IMR-90 (cell line): ENCODE data around the gene GJB5. TPM values are rescaled to one million over a fixed set of nuclear protein-coding genes. Genes with fewer than 3 reads are reported as not detected.

Experiments used
- ATAC-seq: fragments of 200-7000 bp; cut with Tn5 transposase; 2 replicates; pipeline ENCODE4 v1.9.1; 2020; ENCODE audit warnings: low read depth, mild to moderate bottlenecking, moderate library complexity
- BruUV-seq: library from RNA; stranded (reverse); fragments of 400-500 nt; replicated peaks from 2 replicates; lab custom pipeline; 2021; lab: Mats Ljungman, UMichigan
- CTCF ChIA-PET: fragments of 300-600 bp; formaldehyde crosslinking; extraction: SDS; loops from one replicate; lab custom pipeline; 2021; ENCODE audit warnings: antibody characterized with exemption; lab: Yijun Ruan, JAX
- POLR2A ChIA-PET: fragments of 300-600 bp; sonication (Branson Sonifier 250); formaldehyde crosslinking; loops from one replicate; lab custom pipeline; 2022; ENCODE audit warnings: antibody characterized with exemption; ENCODE audit not compliant: unreplicated experiment; lab: Charles Lee
- DNase-seq: peaks from one replicate; pipeline ENCODE4 v3.0.0; 2013
- H2AFZ ChIP-seq: replicated peaks from 2 replicates; pipeline ENCODE3; 2013; ENCODE audit warnings: low read length, mild to moderate bottlenecking; ENCODE audit not compliant: poor library complexity
- H2AK5ac ChIP-seq: 2 replicates; pipeline ENCODE4 v1.6.1; 2013; ENCODE audit warnings: low read depth, low read length, inconsistent platforms
- H2AK9ac ChIP-seq: replicated peaks from 2 replicates; pipeline ENCODE3; 2013; ENCODE audit warnings: mild to moderate bottlenecking, low read depth, low read length, moderate library complexity; ENCODE audit not compliant: poor library complexity
- H2BK120ac ChIP-seq: 2 replicates; pipeline ENCODE4 v1.6.1; 2013; ENCODE audit warnings: low read depth, low read length, inconsistent platforms
- H2BK15ac ChIP-seq: 3 replicates; pipeline ENCODE4 v1.6.1; 2013; ENCODE audit warnings: low read depth, low read length, inconsistent platforms
- H2BK20ac ChIP-seq: 2 replicates; pipeline ENCODE4 v1.6.1; 2013; ENCODE audit warnings: low read depth, mild to moderate bottlenecking, inconsistent platforms, low read length, moderate library complexity
- H2BK5ac ChIP-seq: 2 replicates; pipeline ENCODE4 v1.6.1; 2013; ENCODE audit warnings: mild to moderate bottlenecking, low read depth, low read length, inconsistent platforms; ENCODE audit not compliant: poor library complexity, severe bottlenecking
- H3K14ac ChIP-seq: replicated peaks from 2 replicates; pipeline ENCODE4 v1.6.1; 2013; ENCODE audit warnings: low read depth, low read length, inconsistent platforms
- H3K18ac ChIP-seq: 2 replicates; pipeline ENCODE4 v1.6.1; 2013; ENCODE audit warnings: low read depth, low read length, control low read depth
- H3K23ac ChIP-seq: 2 replicates; pipeline ENCODE4 v1.6.1; 2013; ENCODE audit warnings: low read depth, low read length, inconsistent platforms
- H3K27ac ChIP-seq: 2 replicates; pipeline ENCODE4 v1.5.1; 2013; ENCODE audit warnings: mild to moderate bottlenecking, control low read depth, low read length; ENCODE audit not compliant: insufficient read depth
- H3K27me3 ChIP-seq: 2 replicates; pipeline ENCODE4 v1.6.1; 2013; ENCODE audit warnings: low read length; ENCODE audit not compliant: control insufficient read depth, insufficient read depth
- H3K36me3 ChIP-seq: 2 replicates; pipeline ENCODE4 v1.6.1; 2013; ENCODE audit warnings: low read length, mixed read lengths; ENCODE audit not compliant: control insufficient read depth, insufficient read depth
- H3K4ac ChIP-seq: 2 replicates; pipeline ENCODE4 v1.6.1; 2013; ENCODE audit warnings: low read depth, low read length, inconsistent platforms
- H3K4me1 ChIP-seq: 2 replicates; pipeline ENCODE4 v1.6.1; 2013; ENCODE audit warnings: low read length, mixed read lengths; ENCODE audit not compliant: control insufficient read depth, insufficient read depth
- H3K4me2 ChIP-seq: 2 replicates; pipeline ENCODE4 v1.6.1; 2013; ENCODE audit warnings: low read depth, mild to moderate bottlenecking, control low read depth, low read length, moderate library complexity
- H3K4me3 ChIP-seq: 2 replicates; pipeline ENCODE4 v1.5.1; 2013; ENCODE audit warnings: low read depth, mild to moderate bottlenecking, control low read depth, low read length, moderate library complexity; ENCODE audit not compliant: insufficient read depth
- H3K56ac ChIP-seq: 2 replicates; pipeline ENCODE4 v1.6.1; 2013; ENCODE audit warnings: low read length, inconsistent platforms; ENCODE audit not compliant: insufficient read depth; ENCODE audit errors: extremely low read depth
- H3K79me1 ChIP-seq, 2 experiments: 2 replicates each; pipeline ENCODE4 v1.6.1; 2013; ENCODE audit warnings: low read length in 2 of 2, inconsistent platforms in 1 of 2, low read depth in 1 of 2
- H3K9ac ChIP-seq: 2 replicates; pipeline ENCODE4 v1.6.1; 2013; ENCODE audit warnings: low read depth, low read length, control low read depth
- H3K9me1 ChIP-seq: 2 replicates; pipeline ENCODE4 v1.6.1; 2013; ENCODE audit warnings: low read length, inconsistent platforms; ENCODE audit not compliant: insufficient read depth
- H3K9me3 ChIP-seq: 2 replicates; pipeline ENCODE4 v1.6.1; 2013; ENCODE audit warnings: low read length; ENCODE audit not compliant: control insufficient read depth, insufficient read depth
- H4K20me1 ChIP-seq: 2 replicates; pipeline ENCODE4 v1.6.1; 2013; ENCODE audit warnings: low read length, inconsistent platforms; ENCODE audit not compliant: insufficient read depth
- H4K5ac ChIP-seq: 2 replicates; pipeline ENCODE4 v1.6.1; 2013; ENCODE audit warnings: mild to moderate bottlenecking, low read depth, low read length, control low read depth
- H4K8ac ChIP-seq, 2 experiments: 2 replicates each; pipeline ENCODE4 v1.6.1; 2013; ENCODE audit warnings: low read depth in 2 of 2, low read length in 2 of 2, control low read depth in 1 of 2, inconsistent platforms in 1 of 2
- H4K91ac ChIP-seq: 2 replicates; pipeline ENCODE4 v1.6.1; 2013; ENCODE audit warnings: low read depth, low read length, inconsistent platforms; ENCODE audit not compliant: insufficient read depth
- BHLHE40 ChIP-seq: fragments of 150-350 bp; IDR thresholded peaks from 2 replicates; pipeline ENCODE4 v1.6.1; 2016; ENCODE audit warnings: mild to moderate bottlenecking, low read depth, low read length
- CEBPB ChIP-seq: IDR thresholded peaks from 2 replicates; pipeline ENCODE4 v1.6.1; 2012; ENCODE audit warnings: low read depth, low read length, improper control_type of control experiment
- CHD1 ChIP-seq: IDR thresholded peaks from 2 replicates; pipeline ENCODE4 v1.6.1; 2012; ENCODE audit warnings: low read depth, low read length, improper control_type of control experiment
- ELK1 ChIP-seq: fragments of 150-350 bp; IDR thresholded peaks from 2 replicates; pipeline ENCODE4 v1.6.1; 2016; ENCODE audit warnings: low read depth, mild to moderate bottlenecking, low read length, moderate library complexity, borderline replicate concordance
- FOS ChIP-seq: fragments of 150-350 bp; IDR thresholded peaks from 2 replicates; pipeline ENCODE4 v1.6.1; 2016; ENCODE audit warnings: low read depth, low read length
- MAFK ChIP-seq: IDR thresholded peaks from 2 replicates; pipeline ENCODE4 v1.6.1; 2012; ENCODE audit warnings: low read depth, low read length, improper control_type of control experiment
- MAZ ChIP-seq: IDR thresholded peaks from 2 replicates; pipeline ENCODE4 v1.6.1; 2012; ENCODE audit warnings: low read depth, mild to moderate bottlenecking, low read length, improper control_type of control experiment, moderate library complexity, borderline replicate concordance
- MXI1 ChIP-seq: IDR thresholded peaks from 2 replicates; pipeline ENCODE4 v1.6.1; 2012; ENCODE audit warnings: low read depth, mild to moderate bottlenecking, low read length, moderate library complexity, borderline replicate concordance
- NFE2L2 ChIP-seq: fragments of 150-350 bp; IDR thresholded peaks from 2 replicates; pipeline ENCODE4 v1.6.1; 2016; ENCODE audit warnings: low read depth, mild to moderate bottlenecking, low read length
- POLR2A ChIP-seq: IDR thresholded peaks from 2 replicates; pipeline ENCODE4 v1.6.1; 2012; ENCODE audit warnings: mild to moderate bottlenecking, low read depth, low read length
- RAD21 ChIP-seq: IDR thresholded peaks from 2 replicates; pipeline ENCODE4 v1.6.1; 2012; ENCODE audit warnings: low read length, improper control_type of control experiment
- RCOR1 ChIP-seq: IDR thresholded peaks from 2 replicates; pipeline ENCODE4 v1.6.1; 2012; ENCODE audit warnings: mild to moderate bottlenecking, low read length, improper control_type of control experiment; ENCODE audit not compliant: insufficient replicate concordance
- RFX5 ChIP-seq: IDR thresholded peaks from 2 replicates; pipeline ENCODE4 v1.8.0; 2012; ENCODE audit warnings: low read depth, mild to moderate bottlenecking, low read length, moderate library complexity
- SMC3 ChIP-seq: fragments of 150-350 bp; IDR thresholded peaks from 2 replicates; pipeline ENCODE4 v1.6.1; 2016; ENCODE audit warnings: low read depth, mild to moderate bottlenecking, antibody characterized with exemption, low read length, moderate library complexity
- USF2 ChIP-seq: fragments of 150-350 bp; IDR thresholded peaks from 2 replicates; pipeline ENCODE4 v1.6.1; 2017; ENCODE audit warnings: mild to moderate bottlenecking, antibody characterized with exemption, low read length, low read depth
- WGBS, 2 experiments: methylation state at CpG; one replicate each; pipeline versions ENCODE4 v1.1.5 to v1.1.7; 2013; ENCODE audit warnings: missing lambda C conversion rate in 2 of 2; ENCODE audit not compliant: insufficient read length in 1 of 2; ENCODE audit errors: extremely low coverage in 2 of 2; 5-methylcytosine and 5-hydroxymethylcytosine counted together
- dilution Hi-C: fragments of 300-500 bp; cut with HindIII; formaldehyde crosslinking; loops from one replicate; pipeline ENCODE4 v1.14.3; 2018; ENCODE audit warnings: low sequenced_read_pairs; ENCODE audit not compliant: unreplicated experiment
- in situ Hi-C: fragments of 300-500 bp; cut with MboI; formaldehyde crosslinking; loops from 3 replicates; pipeline ENCODE4 v1.14.3; 2019; ENCODE audit warnings: low sequenced_read_pairs, inconsistent platforms, mixed read lengths
- intact Hi-C: fragments of 100-400 bp; cut with micrococcal nuclease; formaldehyde crosslinking; loops from 2 replicates; pipeline ENCODE4 v1.10.0; 2022
- polyA plus RNA-seq, 3 experiments: library from polyadenylated mRNA; depleted of rRNA; stranded (reverse); fragments of >200 nt; gene quantifications; 2 replicates each; pipeline ENCODE4 v1.2.3, GENCODE V29; 2012; ENCODE audit warnings: low replicate concordance in 1 of 3
- total RNA-seq: library from RNA; depleted of rRNA; stranded (reverse); fragments of >200 nt; gene quantifications from 2 replicates; pipeline ENCODE4 v1.2.3, GENCODE V29; 2012
- TF ChIP-seq, protein P1 (sequence below): conservative IDR thresholded peaks from 2 replicates; pipeline ENCODE4 v1.5.1; 2012; ENCODE audit warnings: mild to moderate bottlenecking, low read depth, low read length, improper control_type of control experiment

Gene GJB5
- total and polyA plus RNA-seq, 2 of the 4 experiments (the other 2 are of a cell fraction), result 0.10 TPM; not detected in 1

- Histone ChIP-seq H2BK5ac (no peak overlapping the region), H3K9me3 (no peaks in the 10 kb centered on the region), H4K8ac (no peak overlapping the region), H3K4me3 (no peak overlapping the region), H2AFZ (no peak overlapping the region), H4K5ac (no peak overlapping the region), H3K4me2 (no peak overlapping the region), H4K20me1 (no peaks in the 10 kb centered on the region), H3K56ac (no peak overlapping the region), H3K27ac (no peak overlapping the region), H3K36me3 (no peaks in the 10 kb centered on the region), H3K14ac (no peak overlapping the region), H3K27me3 (peaks cover 3% of the 10 kb centered on the region; the same call in 1 of the 2 replicates), H3K4me1 (no peaks in the 10 kb centered on the region), H3K4ac (no peak overlapping the region), H2AK5ac (no peak overlapping the region), H2AK9ac (no peak overlapping the region), H3K18ac (no peak overlapping the region), H2BK15ac (no peak overlapping the region), H3K79me1 (no peaks in the 10 kb centered on the region), H4K91ac (no peak overlapping the region), H2BK20ac (no peak overlapping the region), H3K9ac (no peak overlapping the region), H3K9me1 (no peaks in the 10 kb centered on the region), H3K23ac (no peak overlapping the region), H2BK120ac (no peak overlapping the region)
- 43% methylated on average over 3 of the region's 3 CpGs; no CpG with 5 or more reads in 1 of the 2 experiments for WGBS, 2 experiments
- BruUV-seq, result no TSS peak
- TF ChIP-seq RAD21 (no peak), NFE2L2 (no peak), POLR2A (no peak), SMC3 (no peak), RCOR1 (no peak), CHD1 (no peak), RFX5 (no peak), MAFK (no peak), MXI1 (no peak), MAZ (no peak), BHLHE40 (no peak), FOS (no peak), CEBPB (no peak), ELK1 (no peak), USF2 (no peak)
- TF ChIP-seq, protein P1, sequence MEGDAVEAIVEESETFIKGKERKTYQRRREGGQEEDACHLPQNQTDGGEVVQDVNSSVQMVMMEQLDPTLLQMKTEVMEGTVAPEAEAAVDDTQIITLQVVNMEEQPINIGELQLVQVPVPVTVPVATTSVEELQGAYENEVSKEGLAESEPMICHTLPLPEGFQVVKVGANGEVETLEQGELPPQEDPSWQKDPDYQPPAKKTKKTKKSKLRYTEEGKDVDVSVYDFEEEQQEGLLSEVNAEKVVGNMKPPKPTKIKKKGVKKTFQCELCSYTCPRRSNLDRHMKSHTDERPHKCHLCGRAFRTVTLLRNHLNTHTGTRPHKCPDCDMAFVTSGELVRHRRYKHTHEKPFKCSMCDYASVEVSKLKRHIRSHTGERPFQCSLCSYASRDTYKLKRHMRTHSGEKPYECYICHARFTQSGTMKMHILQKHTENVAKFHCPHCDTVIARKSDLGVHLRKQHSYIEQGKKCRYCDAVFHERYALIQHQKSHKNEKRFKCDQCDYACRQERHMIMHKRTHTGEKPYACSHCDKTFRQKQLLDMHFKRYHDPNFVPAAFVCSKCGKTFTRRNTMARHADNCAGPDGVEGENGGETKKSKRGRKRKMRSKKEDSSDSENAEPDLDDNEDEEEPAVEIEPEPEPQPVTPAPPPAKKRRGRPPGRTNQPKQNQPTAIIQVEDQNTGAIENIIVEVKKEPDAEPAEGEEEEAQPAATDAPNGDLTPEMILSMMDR, result no peak
- CTCF ChIA-PET, result no interaction called here
- intact Hi-C loops, result no loop called here
- POLR2A ChIA-PET, result no interaction called here
- in situ Hi-C loops, result loop anchor here (10.0 kb wide), 1 partner anchor 1105 kb away; no protein-coding TSS in a partner anchor
- no peak for ATAC-seq
- no peak for DNase-seq
- dilution Hi-C loops, result no loop called here
Measured at GRCh38 chr1:34739613-34740012, 15.2 kb upstream of the GJB5 start.
